Tibial nerve (tissue), 4 donors: ENCODE data around the gene ZNF697.

Source experiments
- CTCF ChIP-seq, 5 experiments: fragments of 200-600 bp in 3 of 5; fragments of 450-650 bp in 2 of 5; sonication (generic) in 3 of 5; IDR thresholded peaks; one replicate each; pipeline ENCODE4 v1.5.1; 2016 to 2019; ENCODE audit warnings: antibody characterized with exemption in 5 of 5, mild to moderate bottlenecking in 3 of 5, moderate library complexity in 2 of 5
- EP300 ChIP-seq, 2 donors: sonication (generic); formaldehyde crosslinking; IDR thresholded peaks; one replicate each; pipeline ENCODE4 v1.6.1; 2017; ENCODE audit warnings: antibody characterized with exemption in 2 of 2, mild to moderate bottlenecking in 1 of 2

DNA sequence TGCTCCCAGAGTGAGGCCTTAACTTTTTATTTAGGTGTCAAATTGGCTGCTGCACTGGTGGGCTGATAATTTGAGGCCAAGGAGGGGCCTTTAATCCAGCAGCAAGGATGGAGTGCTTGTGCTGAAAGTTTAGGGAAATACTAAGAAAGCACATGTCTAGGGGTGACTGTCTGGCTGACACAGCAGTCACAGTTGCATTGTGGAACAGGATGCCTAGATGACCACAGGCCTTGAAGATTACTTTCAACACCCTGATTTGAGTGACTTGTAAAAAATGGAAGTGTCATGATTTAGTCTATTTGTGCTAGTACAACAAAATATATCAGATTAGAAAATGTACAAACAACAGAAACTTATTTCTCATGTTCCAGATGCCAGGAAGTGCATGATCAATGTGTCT lies 57.7 kb downstream of the ZNF697 start:
- TF ChIP-seq CTCF (IDR thresholded peaks at IDR 0.05) (no peak), EP300 (IDR thresholded peaks at IDR 0.05) (no peak)
